T-helper 17 cell (primary cell): Measurements from ENCODE around the gene TEX29. TPM values are rescaled to one million over a fixed set of nuclear protein-coding genes. Genes with fewer than 3 reads are reported as not detected.

ENCODE experiments used
- ATAC-seq: fragments of 150-1000 bp; cut with Tn5 transposase; 2 replicates; pipeline ENCODE4 v1.10.0; 2021; ENCODE audit warnings: mild to moderate bottlenecking, moderate library complexity
- DNase-seq, 3 donors: peaks; one replicate each; pipeline versions ENCODE4 v3.0.0 to v3.0.0-alpha.2; 2020 to 2021
- H3K9me3 ChIP-seq: one replicate; pipeline ENCODE4 v1.7.0; 2013; ENCODE audit warnings: low read length, mild to moderate bottlenecking; ENCODE audit not compliant: control insufficient read depth, poor library complexity, severe bottlenecking
- H3K27ac Mint-ChIP-seq: one replicate; pipeline ENCODE4 v1.8.0; 2022; ENCODE audit warnings: mild to moderate bottlenecking, moderate library complexity, mixed read lengths
- H3K27me3 Mint-ChIP-seq: one replicate; pipeline ENCODE4 v1.8.0; 2022; ENCODE audit warnings: mixed read lengths
- H3K36me3 Mint-ChIP-seq: one replicate; pipeline ENCODE4 v1.8.0; 2022; ENCODE audit warnings: low read depth, mixed read lengths
- H3K4me1 Mint-ChIP-seq: one replicate; pipeline ENCODE4 v1.8.0; 2022; ENCODE audit warnings: mild to moderate bottlenecking, mixed read lengths
- H3K4me3 Mint-ChIP-seq: one replicate; pipeline ENCODE4 v1.8.0; 2022; ENCODE audit warnings: mild to moderate bottlenecking, moderate library complexity, mixed read lengths
- total RNA-seq, 4 donors: library from RNA in 2 of 4; stranded (reverse) in 2 of 4; gene quantifications; one replicate each; pipeline ENCODE4 v1.2.3 and lab custom pipeline; 2022 to 2026

TEX29 gene
- total RNA-seq, 2 donors from 2014 or later, result not detected

GRCh38 chr13:111383591-111384440 is 63.4 kb downstream of the TEX29 start:
- H3K4me3 Mint-ChIP-seq, result peak overlapping the region; percentile 25

GRCh38 chr13:111384441-111385182 is 64.2 kb downstream of the TEX29 start:
- DNase-seq (no peak), ATAC-seq (peak; percentile 35)
- H3K9me3 ChIP-seq, result no peaks in the 10 kb centered on the region
- Mint-ChIP-seq H3K27ac (peak overlapping the region; percentile 90), H3K27me3 (peaks cover 49% of the 10 kb centered on the region), H3K36me3 (peaks cover 2% of the 10 kb centered on the region), H3K4me1 (peaks cover 25% of the 10 kb centered on the region), H3K4me3 (peak overlapping the region; percentile 64)

More at GRCh38 chr13:111383591-111384440, 63.4 kb downstream of the TEX29 start:
- peak overlapping the region; percentile 90 for H3K27ac Mint-ChIP-seq
- H3K4me1 Mint-ChIP-seq, result peaks cover 17% of the 10 kb centered on the region
- DNase-seq, result no peak
- H3K9me3 ChIP-seq, result no peaks in the 10 kb centered on the region
- H3K36me3 Mint-ChIP-seq, result peaks cover 2% of the 10 kb centered on the region
- peaks cover 45% of the 10 kb centered on the region for H3K27me3 Mint-ChIP-seq
- peak; percentile 23 for ATAC-seq

GRCh38 chr13:111385183-111385857 is 64.9 kb downstream of the TEX29 start:
- H3K4me3 Mint-ChIP-seq, result peak overlapping the region; percentile 64
- peaks cover 2% of the 10 kb centered on the region for H3K36me3 Mint-ChIP-seq
- no peaks in the 10 kb centered on the region for H3K9me3 ChIP-seq
- peaks cover 26% of the 10 kb centered on the region for H3K4me1 Mint-ChIP-seq
- H3K27me3 Mint-ChIP-seq, result peaks cover 49% of the 10 kb centered on the region
- DNase-seq (no peak), ATAC-seq (no peak)
- no peak overlapping the region for H3K27ac Mint-ChIP-seq

- ATAC-seq (no peak), DNase-seq (no peak)
- no peaks in the 10 kb centered on the region for H3K9me3 ChIP-seq
- H3K27ac Mint-ChIP-seq, result no peak overlapping the region
- no peak overlapping the region for H3K4me3 Mint-ChIP-seq
- H3K27me3 Mint-ChIP-seq, result peaks cover 53% of the 10 kb centered on the region
- H3K36me3 Mint-ChIP-seq, result peaks cover 2% of the 10 kb centered on the region
- H3K4me1 Mint-ChIP-seq, result peaks cover 26% of the 10 kb centered on the region
Measured at GRCh38 chr13:111387026-111387871, 66.8 kb downstream of the TEX29 start.

- H3K27ac Mint-ChIP-seq, result no peak overlapping the region
- ATAC-seq (no peak), DNase-seq (no peak)
- peaks cover 26% of the 10 kb centered on the region for H3K4me1 Mint-ChIP-seq
- H3K27me3 Mint-ChIP-seq, result peaks cover 60% of the 10 kb centered on the region
- H3K36me3 Mint-ChIP-seq, result peaks cover 2% of the 10 kb centered on the region
- no peak overlapping the region for H3K4me3 Mint-ChIP-seq
- H3K9me3 ChIP-seq, result no peaks in the 10 kb centered on the region
Measured at GRCh38 chr13:111387945-111388600, 67.6 kb downstream of the TEX29 start.

- DNase-seq, result no peak
- Mint-ChIP-seq H3K36me3 (peaks cover 2% of the 10 kb centered on the region), H3K27me3 (peaks cover 61% of the 10 kb centered on the region), H3K4me1 (peaks cover 23% of the 10 kb centered on the region), H3K27ac (no peak overlapping the region), H3K4me3 (peak overlapping the region; percentile 55)
- H3K9me3 ChIP-seq, result no peaks in the 10 kb centered on the region
- ATAC-seq, result peak; percentile 23
Measured at GRCh38 chr13:111388851-111389500, 68.5 kb downstream of the TEX29 start.

- H3K9me3 ChIP-seq, result no peaks in the 10 kb centered on the region
- Mint-ChIP-seq H3K27me3 (peaks cover 52% of the 10 kb centered on the region), H3K4me3 (no peak overlapping the region), H3K36me3 (no peaks in the 10 kb centered on the region), H3K27ac (no peak overlapping the region), H3K4me1 (peaks cover 14% of the 10 kb centered on the region)
- DNase-seq, result no peak
- ATAC-seq, result no peak
Measured at GRCh38 chr13:111389621-111390521, 69.4 kb downstream of the TEX29 start.

GRCh38 chr13:111390522-111391270 is 70.3 kb downstream of the TEX29 start:
- no peaks in the 10 kb centered on the region for H3K9me3 ChIP-seq
- H3K4me3 Mint-ChIP-seq, result no peak overlapping the region
- ATAC-seq (no peak), DNase-seq (no peak)
- H3K27ac Mint-ChIP-seq, result no peak overlapping the region
- no peaks in the 10 kb centered on the region for H3K36me3 Mint-ChIP-seq
- peaks cover 13% of the 10 kb centered on the region for H3K4me1 Mint-ChIP-seq
- peaks cover 49% of the 10 kb centered on the region for H3K27me3 Mint-ChIP-seq

GRCh38 chr13:111392486-111392885 is 72.0 kb downstream of the TEX29 start:
- no peaks in the 10 kb centered on the region for H3K9me3 ChIP-seq
- Mint-ChIP-seq H3K4me1 (peaks cover 13% of the 10 kb centered on the region), H3K4me3 (no peak overlapping the region), H3K27me3 (peaks cover 46% of the 10 kb centered on the region), H3K27ac (no peak overlapping the region), H3K36me3 (no peaks in the 10 kb centered on the region)
- no peak for DNase-seq
- ATAC-seq, result no peak

GRCh38 chr13:111393221-111393790 is 72.9 kb downstream of the TEX29 start:
- H3K36me3 Mint-ChIP-seq, result no peaks in the 10 kb centered on the region
- no peak for ATAC-seq
- H3K4me3 Mint-ChIP-seq, result no peak overlapping the region
- H3K4me1 Mint-ChIP-seq, result peaks cover 13% of the 10 kb centered on the region
- H3K27ac Mint-ChIP-seq, result no peak overlapping the region
- peaks cover 38% of the 10 kb centered on the region for H3K27me3 Mint-ChIP-seq
- no peaks in the 10 kb centered on the region for H3K9me3 ChIP-seq
- no peak for DNase-seq
